Nasal cavity respiratory epithelium epithelial cell of viscerocranial mucosa (primary cell): ENCODE measurements around the gene B3GALT2. TPM values are rescaled to one million over a fixed set of nuclear protein-coding genes. Genes with fewer than 3 reads are reported as not detected.

Source experiments
- total RNA-seq: library from RNA; depleted of rRNA; stranded (reverse); fragments of >200 nt; gene quantifications from 2 replicates; pipeline ENCODE4 v1.2.3, GENCODE V29; 2014

B3GALT2 gene, protein sequence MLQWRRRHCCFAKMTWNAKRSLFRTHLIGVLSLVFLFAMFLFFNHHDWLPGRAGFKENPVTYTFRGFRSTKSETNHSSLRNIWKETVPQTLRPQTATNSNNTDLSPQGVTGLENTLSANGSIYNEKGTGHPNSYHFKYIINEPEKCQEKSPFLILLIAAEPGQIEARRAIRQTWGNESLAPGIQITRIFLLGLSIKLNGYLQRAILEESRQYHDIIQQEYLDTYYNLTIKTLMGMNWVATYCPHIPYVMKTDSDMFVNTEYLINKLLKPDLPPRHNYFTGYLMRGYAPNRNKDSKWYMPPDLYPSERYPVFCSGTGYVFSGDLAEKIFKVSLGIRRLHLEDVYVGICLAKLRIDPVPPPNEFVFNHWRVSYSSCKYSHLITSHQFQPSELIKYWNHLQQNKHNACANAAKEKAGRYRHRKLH
- total RNA-seq = not detected in 2 replicates

DNA sequence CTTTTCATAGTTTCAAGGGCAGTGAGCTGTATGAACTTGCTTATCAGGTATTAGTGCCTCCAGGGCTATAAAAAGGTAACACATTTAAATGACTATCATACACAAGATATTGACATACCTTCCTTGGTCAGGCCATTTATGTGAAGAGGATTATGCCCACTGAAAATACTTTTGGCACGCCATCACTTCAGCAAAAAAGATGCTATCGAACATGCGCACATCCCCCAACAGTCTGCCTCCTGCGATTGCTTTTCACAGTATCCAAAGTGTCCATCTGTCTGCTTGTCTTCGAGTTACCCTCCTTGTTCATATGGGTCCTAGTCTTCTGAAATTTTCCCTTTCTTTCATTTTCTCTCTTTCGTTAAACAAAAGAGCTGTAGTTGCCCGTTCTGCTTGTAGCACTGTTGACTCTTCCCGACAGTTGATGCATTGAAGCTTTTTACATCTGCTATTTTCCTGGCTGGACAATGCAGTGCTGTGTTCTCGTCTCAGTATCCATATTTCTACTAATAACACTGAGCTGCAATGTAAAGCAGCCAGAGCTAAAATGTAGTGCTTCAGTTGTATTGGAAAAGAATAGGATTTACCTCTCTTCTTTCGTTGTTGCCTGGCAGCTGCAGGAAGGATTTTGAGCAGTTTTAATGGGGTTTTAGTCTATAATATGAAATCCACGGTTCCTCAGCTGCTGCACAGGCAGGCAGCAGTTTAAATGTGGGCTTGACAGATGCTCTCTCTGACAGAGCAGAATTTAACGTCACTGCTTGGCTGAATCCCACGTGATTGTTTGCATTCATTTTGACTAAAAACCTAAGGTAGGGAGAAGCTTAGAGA is at the start of gene B3GALT2:
Gene B3GALT2 (minus strand): TSS at position 713 of the 831 bp plus-strand sequence. CDS start 5,051 bp downstream, outside the sequence.

Other genes starting within 250 kb of the B3GALT2 start
- gene UCHL5, start 127.3 kb downstream of the B3GALT2 start, total RNA-seq = 37.6 and 50.2 TPM in 2 replicates
- 175 and 195 TPM in 2 replicates for gene RO60, start 127.0 kb downstream of the B3GALT2 start, total RNA-seq
- gene GLRX2, start 81.2 kb downstream of the B3GALT2 start, total RNA-seq = 5.5 and 9.0 TPM in 2 replicates
- 17.8 and 37.2 TPM in 2 replicates for gene CDC73, start 64.6 kb downstream of the B3GALT2 start, total RNA-seq